ENCODE data around the gene ABO. TPM values are rescaled to one million over a fixed set of nuclear protein-coding genes. Genes with fewer than 3 reads are reported as not detected.

ABO gene
- total and polyA plus RNA-seq, 2 donors from 2014 or later: 25.0 to 29.0 TPM

- Histone ChIP-seq H3K27me3 (ENCODE audit: control insufficient read depth, insufficient read depth, low read length) (no peaks in the 10 kb centered on the region), H3K9ac (ENCODE audit: low read length in 3 of 3) (no peak overlapping the region), H3K36me3 (ENCODE audit: control insufficient read depth in 2 of 3, insufficient read depth in 3 of 3, low read length in 3 of 3) (no peaks in the 10 kb centered on the region), H3K4me1 (ENCODE audit: control insufficient read depth in 2 of 3, insufficient read depth in 2 of 3, low read depth in 1 of 3, low read length in 3 of 3) (peaks cover 2 to 18% (median 11%) of the 10 kb centered on the region in 3 donors), H3K4me3 (ENCODE audit: low read length in 3 of 3) (no peak overlapping the region), H3K9me3 (ENCODE audit: control insufficient read depth in 2 of 3, insufficient read depth in 1 of 3, low read length in 3 of 3) (no peaks in the 10 kb centered on the region), H3K27ac (ENCODE audit: low read depth in 2 of 2, low read length in 2 of 2) (no peak overlapping the region)
- TF ChIP-seq, protein P1, sequence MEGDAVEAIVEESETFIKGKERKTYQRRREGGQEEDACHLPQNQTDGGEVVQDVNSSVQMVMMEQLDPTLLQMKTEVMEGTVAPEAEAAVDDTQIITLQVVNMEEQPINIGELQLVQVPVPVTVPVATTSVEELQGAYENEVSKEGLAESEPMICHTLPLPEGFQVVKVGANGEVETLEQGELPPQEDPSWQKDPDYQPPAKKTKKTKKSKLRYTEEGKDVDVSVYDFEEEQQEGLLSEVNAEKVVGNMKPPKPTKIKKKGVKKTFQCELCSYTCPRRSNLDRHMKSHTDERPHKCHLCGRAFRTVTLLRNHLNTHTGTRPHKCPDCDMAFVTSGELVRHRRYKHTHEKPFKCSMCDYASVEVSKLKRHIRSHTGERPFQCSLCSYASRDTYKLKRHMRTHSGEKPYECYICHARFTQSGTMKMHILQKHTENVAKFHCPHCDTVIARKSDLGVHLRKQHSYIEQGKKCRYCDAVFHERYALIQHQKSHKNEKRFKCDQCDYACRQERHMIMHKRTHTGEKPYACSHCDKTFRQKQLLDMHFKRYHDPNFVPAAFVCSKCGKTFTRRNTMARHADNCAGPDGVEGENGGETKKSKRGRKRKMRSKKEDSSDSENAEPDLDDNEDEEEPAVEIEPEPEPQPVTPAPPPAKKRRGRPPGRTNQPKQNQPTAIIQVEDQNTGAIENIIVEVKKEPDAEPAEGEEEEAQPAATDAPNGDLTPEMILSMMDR (IDR thresholded peaks at IDR 0.05; ENCODE audit: borderline replicate concordance, extremely low read depth, insufficient read depth): no peak
- no peak for FAIRE-seq
- peak in 1 of 5 donors; percentile 19 for DNase-seq
- intact Hi-C loops (cut with DNase I): no loop called here
Observed at GRCh38 chr9:133261103-133261752, 13.8 kb downstream of the ABO start.

- no peak for FAIRE-seq
Observed at GRCh38 chr9:133260334-133261102, 14.5 kb downstream of the ABO start.

GRCh38 chr9:133258061-133259015 is 16.7 kb downstream of the ABO start:
- Histone ChIP-seq H3K27me3 (ENCODE audit: control insufficient read depth, insufficient read depth, low read length) (no peaks in the 10 kb centered on the region), H3K36me3 (ENCODE audit: control insufficient read depth in 2 of 3, insufficient read depth in 3 of 3, low read length in 3 of 3) (peaks cover 0 to 2% (median 0%) of the 10 kb centered on the region in 3 donors), H3K9me3 (ENCODE audit: control insufficient read depth in 2 of 3, insufficient read depth in 1 of 3, low read length in 3 of 3) (no peaks in the 10 kb centered on the region), H3K27ac (ENCODE audit: low read depth in 2 of 2, low read length in 2 of 2) (peak overlapping the region; percentile 72 to 87), H3K4me3 (ENCODE audit: low read length in 3 of 3) (peak overlapping the region in 1 of 3 donors; percentile 32), H3K9ac (ENCODE audit: low read length in 3 of 3) (no peak overlapping the region), H3K4me1 (ENCODE audit: control insufficient read depth in 2 of 3, insufficient read depth in 2 of 3, low read depth in 1 of 3, low read length in 3 of 3) (peaks cover 2 to 18% (median 11%) of the 10 kb centered on the region in 3 donors)
- DNase-seq: peak; percentile 78 to 91 (median 83)
- TF ChIP-seq, protein P1 (IDR thresholded peaks at IDR 0.05; ENCODE audit: borderline replicate concordance, extremely low read depth, insufficient read depth): no peak
- intact Hi-C loops (cut with DNase I): no loop called here
- FAIRE-seq: no peak

More at GRCh38 chr9:133260334-133261102, 14.5 kb downstream of the ABO start:
- DNase-seq: peak in 1 of 5 donors; percentile 34
- Histone ChIP-seq H3K4me1 (ENCODE audit: control insufficient read depth in 2 of 3, insufficient read depth in 2 of 3, low read depth in 1 of 3, low read length in 3 of 3) (peaks cover 2 to 18% (median 11%) of the 10 kb centered on the region in 3 donors), H3K4me3 (ENCODE audit: low read length in 3 of 3) (no peak overlapping the region), H3K36me3 (ENCODE audit: control insufficient read depth in 2 of 3, insufficient read depth in 3 of 3, low read length in 3 of 3) (no peaks in the 10 kb centered on the region), H3K27ac (ENCODE audit: low read depth in 2 of 2, low read length in 2 of 2) (no peak overlapping the region), H3K27me3 (ENCODE audit: control insufficient read depth, insufficient read depth, low read length) (no peaks in the 10 kb centered on the region), H3K9ac (ENCODE audit: low read length in 3 of 3) (no peak overlapping the region), H3K9me3 (ENCODE audit: control insufficient read depth in 2 of 3, insufficient read depth in 1 of 3, low read length in 3 of 3) (no peaks in the 10 kb centered on the region)
- TF ChIP-seq, protein P1 (IDR thresholded peaks at IDR 0.05; ENCODE audit: borderline replicate concordance, extremely low read depth, insufficient read depth): no peak
- intact Hi-C loops (cut with DNase I): no loop called here
